Suprapubic skin (tissue), 4 donors: ENCODE data around the gene LMCD1. TPM values are rescaled to one million over a fixed set of nuclear protein-coding genes. Genes with fewer than 3 reads are reported as not detected.

ENCODE experiments used
- DNase-seq, 2 donors: peaks; one replicate each; pipeline ENCODE4 v3.0.0-alpha.2; 2019; ENCODE audit warnings: low spot score in 2 of 2
- H3K27ac ChIP-seq: fragments of 200-600 bp; sonication (generic); one replicate; pipeline ENCODE4 v1.5.1; 2019
- H3K27me3 ChIP-seq: fragments of 200-600 bp; sonication (generic); one replicate; pipeline ENCODE4 v1.5.1; 2019
- H3K36me3 ChIP-seq: fragments of 200-600 bp; sonication (generic); one replicate; pipeline ENCODE4 v1.5.1; 2019
- H3K4me1 ChIP-seq: fragments of 200-600 bp; sonication (generic); one replicate; pipeline ENCODE4 v1.5.1; 2019
- H3K4me3 ChIP-seq: fragments of 200-600 bp; sonication (generic); one replicate; pipeline ENCODE4 v1.5.1; 2019; ENCODE audit warnings: mild to moderate bottlenecking
- H3K9me3 ChIP-seq: fragments of 200-600 bp; sonication (generic); one replicate; pipeline ENCODE4 v1.5.1; 2019
- EP300 ChIP-seq: sonication (generic); formaldehyde crosslinking; IDR thresholded peaks from one replicate; pipeline ENCODE4 v1.6.1; 2017; ENCODE audit warnings: antibody characterized with exemption
- POLR2A ChIP-seq, 2 donors: fragments of 450-650 bp; IDR thresholded peaks; one replicate each; pipeline ENCODE4 v1.6.1; 2017; ENCODE audit warnings: antibody characterized with exemption in 2 of 2, mild to moderate bottlenecking in 2 of 2, moderate library complexity in 2 of 2
- POLR2AphosphoS5 ChIP-seq, 3 donors: sonication (generic); formaldehyde crosslinking; IDR thresholded peaks; one replicate each; pipeline ENCODE4 v1.6.1; 2017; ENCODE audit warnings: antibody characterized with exemption in 3 of 3
- WGBS: methylation state at CpG from one replicate; pipeline ENCODE4 v1.1.5; 2018; 5-methylcytosine and 5-hydroxymethylcytosine counted together
- total RNA-seq, 4 donors: library from RNA; depleted of rRNA; stranded (reverse); fragments of >200 nt; gene quantifications; one replicate each; pipeline ENCODE4 v1.1.0, GENCODE V29; 2016
- TF ChIP-seq, protein P1 (sequence below), 2 donors: fragments of 200-600 bp in 1 of 2; fragments of 450-650 bp in 1 of 2; sonication (generic) in 1 of 2; IDR thresholded peaks; one replicate each; pipeline ENCODE4 v1.5.1; 2016 to 2019; ENCODE audit warnings: antibody characterized with exemption in 2 of 2, mild to moderate bottlenecking in 1 of 2, moderate library complexity in 1 of 2

The LMCD1 gene
- total RNA-seq, 4 donors from 2014 or later = 33.4 to 49.3 (median 36.8) TPM

DNA sequence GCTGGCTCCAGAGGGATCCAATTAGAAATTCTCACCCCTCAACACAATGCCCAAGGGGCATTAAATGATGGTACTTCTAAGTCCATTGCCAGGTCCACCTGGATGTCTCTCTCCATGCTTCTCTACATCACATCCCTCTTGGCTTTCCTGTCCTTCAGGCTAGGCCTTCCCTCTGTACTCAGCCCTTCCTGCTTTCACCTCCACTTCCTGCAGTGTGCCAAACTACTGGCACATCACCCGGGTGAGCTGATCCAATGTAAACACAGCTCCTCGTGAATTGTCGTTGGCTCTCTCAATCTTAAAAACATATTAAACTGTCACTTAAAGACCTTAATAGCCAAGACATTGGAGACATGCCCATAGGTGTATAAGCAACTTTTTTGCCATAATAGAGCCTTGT, 4.0 kb downstream of the LMCD1 start:
- peaks cover 55% of the 10 kb centered on the region for H3K4me1 ChIP-seq

DNA sequence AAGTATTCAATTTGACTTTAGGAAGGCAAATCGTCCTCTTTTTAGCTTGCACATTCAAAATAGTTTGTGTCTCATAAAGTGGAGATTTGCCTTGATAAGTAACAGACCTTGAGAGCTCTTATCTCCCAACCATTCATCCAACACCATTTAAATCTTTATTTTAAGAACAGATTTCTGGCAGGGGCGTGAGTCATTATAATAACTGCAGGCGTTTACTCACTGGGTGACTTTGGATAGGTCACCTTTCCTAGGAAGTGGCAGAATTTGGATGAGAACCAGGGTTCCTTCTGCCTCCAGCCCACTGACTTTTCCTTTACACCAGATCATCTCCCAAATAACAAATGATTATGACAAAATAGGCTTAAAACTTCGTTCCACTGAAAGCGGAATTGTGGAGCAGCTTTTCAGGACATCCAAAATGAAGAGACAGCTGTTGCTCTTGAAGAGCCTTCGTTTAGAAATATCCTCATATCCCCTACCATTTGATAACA, 5.0 kb downstream of the LMCD1 start:
- Histone ChIP-seq H3K4me1 (peaks cover 46% of the 10 kb centered on the region), H3K9me3 (no peaks in the 10 kb centered on the region), H3K36me3 (no peaks in the 10 kb centered on the region), H3K27me3 (no peaks in the 10 kb centered on the region), H3K4me3 (no peak overlapping the region), H3K27ac (no peak overlapping the region)
- DNase-seq = no peak
- no peak for TF ChIP-seq EP300
- 54% methylated on average over 6 of the region's 6 CpGs for WGBS

More for the DNA sequence above, 4.0 kb downstream of the LMCD1 start:
- Histone ChIP-seq H3K27me3 (no peaks in the 10 kb centered on the region), H3K36me3 (no peaks in the 10 kb centered on the region), H3K9me3 (no peaks in the 10 kb centered on the region), H3K27ac (peak overlapping the region; percentile 67), H3K4me3 (no peak overlapping the region)
- DNase-seq = no peak
- TF ChIP-seq POLR2AphosphoS5 (IDR thresholded peaks at IDR 0.05) (no peak), EP300 (no peak)
- TF ChIP-seq, protein P1, sequence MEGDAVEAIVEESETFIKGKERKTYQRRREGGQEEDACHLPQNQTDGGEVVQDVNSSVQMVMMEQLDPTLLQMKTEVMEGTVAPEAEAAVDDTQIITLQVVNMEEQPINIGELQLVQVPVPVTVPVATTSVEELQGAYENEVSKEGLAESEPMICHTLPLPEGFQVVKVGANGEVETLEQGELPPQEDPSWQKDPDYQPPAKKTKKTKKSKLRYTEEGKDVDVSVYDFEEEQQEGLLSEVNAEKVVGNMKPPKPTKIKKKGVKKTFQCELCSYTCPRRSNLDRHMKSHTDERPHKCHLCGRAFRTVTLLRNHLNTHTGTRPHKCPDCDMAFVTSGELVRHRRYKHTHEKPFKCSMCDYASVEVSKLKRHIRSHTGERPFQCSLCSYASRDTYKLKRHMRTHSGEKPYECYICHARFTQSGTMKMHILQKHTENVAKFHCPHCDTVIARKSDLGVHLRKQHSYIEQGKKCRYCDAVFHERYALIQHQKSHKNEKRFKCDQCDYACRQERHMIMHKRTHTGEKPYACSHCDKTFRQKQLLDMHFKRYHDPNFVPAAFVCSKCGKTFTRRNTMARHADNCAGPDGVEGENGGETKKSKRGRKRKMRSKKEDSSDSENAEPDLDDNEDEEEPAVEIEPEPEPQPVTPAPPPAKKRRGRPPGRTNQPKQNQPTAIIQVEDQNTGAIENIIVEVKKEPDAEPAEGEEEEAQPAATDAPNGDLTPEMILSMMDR (IDR thresholded peaks at IDR 0.05) = no peak
- 23% methylated on average over 3 of the region's 3 CpGs for WGBS

DNA sequence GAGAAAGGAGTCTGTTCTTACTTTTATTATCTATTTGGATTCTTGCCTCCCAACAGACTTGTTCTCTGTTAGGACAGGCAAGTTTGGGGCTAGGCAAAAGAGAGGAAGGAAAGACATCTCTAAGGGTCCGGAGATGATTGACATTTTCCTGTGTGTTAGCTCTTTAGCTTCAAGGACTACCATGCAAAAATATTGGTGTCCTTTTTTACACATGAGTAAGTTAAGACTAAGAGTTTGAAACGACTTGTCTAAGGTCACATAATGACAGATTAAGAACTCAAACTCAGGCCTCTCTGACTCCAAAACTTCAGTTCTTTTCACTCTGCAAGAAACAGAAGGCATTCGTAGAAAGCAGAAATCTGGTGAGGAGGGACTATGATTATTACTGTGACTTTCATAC, 5.9 kb downstream of the LMCD1 start:
- no peak overlapping the region for H3K27ac ChIP-seq
- no peaks in the 10 kb centered on the region for H3K27me3 ChIP-seq
- H3K36me3 ChIP-seq = peaks cover 3% of the 10 kb centered on the region
- H3K9me3 ChIP-seq = no peaks in the 10 kb centered on the region
- H3K4me3 ChIP-seq = no peak overlapping the region
- peaks cover 42% of the 10 kb centered on the region for H3K4me1 ChIP-seq
- TF ChIP-seq POLR2AphosphoS5 (IDR thresholded peaks at IDR 0.05) (no peak), EP300 (no peak), POLR2A (IDR thresholded peaks at IDR 0.05) (no peak)
- TF ChIP-seq, protein P1 (IDR thresholded peaks at IDR 0.05) = no peak
- WGBS = 76% methylated on average over 3 of the region's 3 CpGs
- no peak for DNase-seq

DNA sequence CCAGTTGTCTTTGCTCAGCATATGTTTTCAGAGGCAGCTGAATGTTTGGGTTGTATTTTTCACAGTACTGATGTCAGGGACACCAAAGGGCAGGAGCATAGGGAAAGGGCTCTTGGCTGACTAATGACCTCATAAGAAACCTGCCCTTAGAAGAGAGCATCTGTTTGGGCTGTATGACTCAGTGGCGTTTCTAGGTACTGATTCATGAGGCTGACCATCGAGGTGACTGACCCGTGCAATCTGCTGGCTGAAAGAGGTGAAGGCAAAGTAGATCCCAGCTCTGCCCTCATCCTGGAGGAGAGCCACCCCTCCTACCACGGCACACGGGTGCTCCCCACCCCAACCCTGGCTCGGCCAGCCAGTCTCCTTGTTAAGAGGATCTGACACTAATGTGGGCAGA, 8.3 kb downstream of the LMCD1 start:
- TF ChIP-seq, protein P1 (IDR thresholded peaks at IDR 0.05) = no peak
- no peak for TF ChIP-seq POLR2AphosphoS5 (IDR thresholded peaks at IDR 0.05)
- TF ChIP-seq EP300 = no peak
- no peak for TF ChIP-seq POLR2A (IDR thresholded peaks at IDR 0.05)
- no peaks in the 10 kb centered on the region for H3K9me3 ChIP-seq
- peaks cover 3% of the 10 kb centered on the region for H3K36me3 ChIP-seq
- no peak for DNase-seq
- no peaks in the 10 kb centered on the region for H3K27me3 ChIP-seq
- H3K4me1 ChIP-seq = peaks cover 22% of the 10 kb centered on the region
- WGBS = 88% methylated on average over 6 of the region's 6 CpGs
- H3K4me3 ChIP-seq = no peak overlapping the region
- H3K27ac ChIP-seq = no peak overlapping the region

DNA sequence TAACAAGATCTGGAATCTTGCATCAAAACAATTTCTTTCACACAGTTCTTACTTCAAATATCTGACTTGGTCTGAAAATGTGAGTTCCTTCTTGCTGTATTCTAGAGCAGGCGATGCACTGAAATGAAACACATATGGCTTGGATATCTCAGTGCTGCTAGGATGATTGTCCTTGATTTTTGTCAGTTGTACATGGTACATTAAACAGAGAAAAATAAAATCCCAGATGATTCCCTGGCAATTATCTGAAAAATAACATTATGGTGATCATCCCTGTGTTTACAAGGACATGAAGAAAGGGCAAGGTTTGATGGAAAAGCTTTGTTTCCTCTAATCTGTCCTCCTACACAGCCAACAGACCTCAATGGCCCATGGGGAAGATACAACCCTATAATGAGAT, 10.6 kb downstream of the LMCD1 start:
- peaks cover 11% of the 10 kb centered on the region for H3K4me1 ChIP-seq
- H3K36me3 ChIP-seq = peaks cover 3% of the 10 kb centered on the region
- no peaks in the 10 kb centered on the region for H3K9me3 ChIP-seq
- H3K27me3 ChIP-seq = no peaks in the 10 kb centered on the region
- H3K27ac ChIP-seq = no peak overlapping the region
- no peak for DNase-seq
- H3K4me3 ChIP-seq = no peak overlapping the region
- TF ChIP-seq, protein P1 (IDR thresholded peaks at IDR 0.05) = no peak
- TF ChIP-seq POLR2A (IDR thresholded peaks at IDR 0.05) (no peak), EP300 (no peak), POLR2AphosphoS5 (IDR thresholded peaks at IDR 0.05) (no peak)
- 93% methylated on average over 1 of the region's 1 CpG for WGBS

DNA sequence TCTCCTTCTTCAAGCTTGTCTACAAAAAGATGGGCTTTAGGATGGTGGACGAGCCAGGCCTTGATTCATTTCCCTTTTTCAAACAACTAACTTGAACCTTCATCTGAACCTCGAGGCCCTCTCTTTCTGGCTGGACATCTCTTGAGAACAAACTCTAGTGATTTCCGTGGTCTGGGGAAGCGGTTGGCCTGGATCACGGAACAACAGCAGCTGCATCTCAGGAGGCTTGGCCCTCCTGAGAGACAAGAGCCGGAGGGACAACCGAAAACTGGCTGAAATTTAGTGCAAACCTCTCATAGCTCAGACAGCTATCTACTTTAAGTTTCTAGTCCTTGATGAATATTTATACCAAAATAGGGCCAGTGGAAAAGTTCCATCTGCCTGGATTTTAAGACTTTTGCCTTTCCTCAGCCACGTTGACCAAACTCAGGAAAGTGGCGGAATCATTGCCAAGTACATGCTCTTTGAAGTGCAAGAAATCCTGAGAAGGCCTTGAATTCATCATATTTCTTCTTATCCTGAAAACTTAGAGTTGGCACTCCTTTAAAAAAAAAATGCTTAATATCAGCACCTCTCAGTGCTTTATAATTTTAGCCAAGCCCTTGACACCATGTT, 14.5 kb downstream of the LMCD1 start:
- Histone ChIP-seq H3K27ac (no peak overlapping the region), H3K4me1 (peaks cover 24% of the 10 kb centered on the region), H3K36me3 (peaks cover 3% of the 10 kb centered on the region), H3K27me3 (no peaks in the 10 kb centered on the region), H3K4me3 (no peak overlapping the region), H3K9me3 (no peaks in the 10 kb centered on the region)
- 85% methylated on average over 9 of the region's 9 CpGs for WGBS
- no peak for TF ChIP-seq POLR2AphosphoS5 (IDR thresholded peaks at IDR 0.05)
- TF ChIP-seq POLR2A (IDR thresholded peaks at IDR 0.05) = no peak
- TF ChIP-seq, protein P1 (IDR thresholded peaks at IDR 0.05) = no peak
- no peak for TF ChIP-seq EP300
- DNase-seq = no peak
